ENCODE measurements around the gene MTX1. TPM values are rescaled to one million over a fixed set of nuclear protein-coding genes. Genes with fewer than 3 reads are reported as not detected.
A peak's percentile ranks its signal among the peaks of the same experiment; 100 is the strongest.
"Not testable (repeated sequence)": the region's sequence is repeated elsewhere in the genome, so short reads cannot be mapped to it uniquely, and the experiment has no call there.

The MTX1 gene
- total and polyA plus RNA-seq, 2 experiments from 2014 or later: 61.4 to 69.2 TPM

DNA sequence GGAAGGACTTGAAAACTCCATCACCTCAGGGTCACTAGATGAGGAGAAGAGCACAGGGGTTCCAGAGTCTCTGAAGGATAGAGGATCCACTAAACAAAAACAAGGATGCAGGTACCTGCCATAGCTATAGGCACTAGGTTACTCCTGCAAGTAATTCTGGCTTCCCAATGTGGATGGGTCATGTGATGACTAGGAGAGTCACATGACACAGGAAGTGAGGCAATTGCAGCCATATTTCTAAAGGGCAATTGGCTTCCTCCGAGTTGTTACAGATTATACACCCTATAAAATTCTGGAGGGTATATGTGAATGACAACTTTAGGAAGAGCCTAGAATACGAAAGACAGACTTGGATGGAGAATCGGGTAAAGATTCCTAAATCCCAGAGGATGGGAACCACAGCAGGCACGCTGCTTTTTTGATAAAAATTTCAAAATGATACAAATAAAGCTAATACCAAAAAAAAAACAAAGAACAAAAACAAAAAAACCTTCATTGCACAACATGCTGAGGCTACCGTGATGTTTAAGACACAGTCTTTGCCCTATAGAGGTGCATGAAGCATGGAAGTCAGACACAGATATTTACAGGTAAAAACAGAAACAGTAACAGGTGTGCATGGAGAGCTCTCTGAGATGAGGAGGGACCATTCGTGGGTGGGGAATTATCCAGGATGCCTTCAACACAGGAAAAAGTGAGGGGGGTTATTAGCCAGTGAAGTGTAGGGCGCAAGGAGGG is 10.5 kb downstream of the MTX1 start:
- Histone ChIP-seq H3K27me3 (replicated peaks; ENCODE audit: insufficient read depth) (no peaks in the 10 kb centered on the region), H4K20me1 (ENCODE audit: insufficient read depth) (no peaks in the 10 kb centered on the region), H3K4me3 (peak overlapping the region; percentile 43), H2AFZ (peak overlapping the region; percentile 86), H3K79me2 (ENCODE audit: insufficient read depth) (peaks cover 12% of the 10 kb centered on the region), H3K9me2 (ENCODE audit: insufficient read depth) (no peaks in the 10 kb centered on the region), H3K4me1 (ENCODE audit: insufficient read depth) (peaks cover 2% of the 10 kb centered on the region; the same call in 1 of the 2 replicates), H3K9ac (peak overlapping the region; percentile 66), H3K4me2 (ENCODE audit: unreplicated experiment) (peak overlapping the region; percentile 72), H3F3A (ENCODE audit: insufficient read depth) (peaks cover 11% of the 10 kb centered on the region), H3K9me3 (ENCODE audit: low read depth) (no peaks in the 10 kb centered on the region), H3K36me3 (ENCODE audit: low read depth) (no peaks in the 10 kb centered on the region), H3K27ac (0 out of 2 replicates have a peak overlapping the region, but pooled peaks have one; percentile 9)
- in situ Hi-C loops (cut with MboI): no loop called here
- 18 to 21% methylated on average over 7 of the region's 7 CpGs for WGBS, 2 experiments (ENCODE audit: low coverage in 1 of 2, low lambda C conversion rate in 2 of 2, missing lambda C conversion rate in 2 of 2)
- TF ChIP-seq EZH2phosphoT487 (IDR thresholded peaks at IDR 0.05; ENCODE audit: insufficient read depth, low read depth) (no peak), EZH2 (IDR thresholded peaks at IDR 0.05; ENCODE audit: insufficient read depth, poor library complexity, severe bottlenecking) (no peak)
- DNase-seq: peak; percentile 79

DNA sequence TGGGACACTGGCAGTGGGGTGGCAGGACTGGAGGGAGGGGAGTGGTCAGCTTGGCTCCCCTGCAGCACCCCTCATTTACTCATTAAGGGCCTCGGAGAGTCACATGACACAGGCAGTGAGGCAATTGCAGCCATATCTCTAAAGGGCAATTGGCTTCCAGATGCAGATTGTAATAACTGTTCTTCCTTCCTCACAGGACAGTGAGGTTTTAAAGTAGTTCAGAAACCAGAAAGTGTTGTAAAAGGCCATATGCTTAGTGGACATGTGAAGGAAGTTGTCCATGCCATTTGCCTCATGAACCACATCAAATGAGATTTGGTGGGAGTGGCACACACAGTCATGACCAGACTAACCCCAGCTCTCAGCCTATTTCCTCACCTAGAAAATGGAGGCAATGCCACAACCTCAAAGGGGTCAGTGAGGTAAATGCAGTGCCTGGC is 11.1 kb downstream of the MTX1 start:
- no peaks in the 10 kb centered on the region for H3K9me3 ChIP-seq (ENCODE audit: low read depth)
- in situ Hi-C loops (cut with MboI): no loop called here
- no peaks in the 10 kb centered on the region for H4K20me1 ChIP-seq (ENCODE audit: insufficient read depth)
- H3K27me3 ChIP-seq (replicated peaks; ENCODE audit: insufficient read depth): no peaks in the 10 kb centered on the region
- H3K4me3 ChIP-seq: no peak overlapping the region
- peak overlapping the region; percentile 86 for H2AFZ ChIP-seq
- no peaks in the 10 kb centered on the region for H3K36me3 ChIP-seq (ENCODE audit: low read depth)
- peaks cover 15% of the 10 kb centered on the region for H3K79me2 ChIP-seq (ENCODE audit: insufficient read depth)
- H3K9ac ChIP-seq: no peak overlapping the region; the same call in 1 of the 2 replicates
- no peak overlapping the region for H3K4me2 ChIP-seq (ENCODE audit: unreplicated experiment)
- H3K4me1 ChIP-seq (ENCODE audit: insufficient read depth): peaks cover 7% of the 10 kb centered on the region
- TF ChIP-seq EZH2 (IDR thresholded peaks at IDR 0.05; ENCODE audit: insufficient read depth, poor library complexity, severe bottlenecking) (no peak), EZH2phosphoT487 (IDR thresholded peaks at IDR 0.05; ENCODE audit: insufficient read depth, low read depth) (no peak)
- 0% methylated on average over 1 of the region's 1 CpG for WGBS, 2 experiments (ENCODE audit: low coverage in 1 of 2, low lambda C conversion rate in 2 of 2, missing lambda C conversion rate in 2 of 2)
- no peak for DNase-seq
- H3K27ac ChIP-seq: 0 out of 2 replicates have a peak overlapping the region, but pooled peaks have one; percentile 9
- no peaks in the 10 kb centered on the region for H3K9me2 ChIP-seq (ENCODE audit: insufficient read depth)
- H3F3A ChIP-seq (ENCODE audit: insufficient read depth): peaks cover 17% of the 10 kb centered on the region

DNA sequence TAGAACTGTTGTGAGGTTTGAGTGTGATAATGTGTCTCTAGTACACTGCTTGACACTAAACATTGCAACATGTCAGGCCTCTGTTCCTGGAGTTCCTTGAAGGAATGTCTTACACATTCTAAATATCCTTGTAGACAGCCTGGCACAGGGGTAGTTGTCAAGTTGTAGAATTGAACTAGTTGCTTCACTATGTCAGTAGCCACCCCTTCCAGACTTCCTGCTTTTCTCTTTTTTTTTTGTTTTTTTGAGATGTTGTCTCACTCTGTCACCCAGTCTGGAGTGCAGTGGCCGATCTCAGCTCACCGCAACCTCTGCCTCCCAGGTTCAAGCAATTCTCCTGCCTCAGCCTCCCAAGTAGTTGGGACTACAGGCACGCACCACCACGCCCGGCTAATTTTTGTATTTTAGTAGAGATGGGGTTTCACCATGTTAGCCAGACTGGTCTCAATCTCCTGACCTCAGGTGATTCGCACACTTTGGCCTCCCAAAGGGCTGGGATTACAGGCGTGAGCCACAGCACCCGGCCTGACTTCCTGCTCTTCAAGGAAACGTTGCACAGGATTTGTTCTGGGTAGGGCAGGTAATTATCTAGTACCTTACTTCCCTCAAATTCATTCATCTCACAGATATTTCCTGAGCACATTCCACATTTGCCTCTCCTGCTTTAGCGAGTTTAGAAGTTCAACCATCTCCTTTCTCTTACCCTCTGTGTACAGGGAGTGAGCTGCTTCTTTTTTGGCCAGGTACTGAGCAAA is 11.9 kb downstream of the MTX1 start:
- Histone ChIP-seq H3K79me2 (ENCODE audit: insufficient read depth) (peaks cover 15% of the 10 kb centered on the region), H2AFZ (peak overlapping the region; percentile 86), H3K27ac (peak overlapping the region; percentile 1; the same call in 1 of the 2 replicates), H3K4me1 (ENCODE audit: insufficient read depth) (peaks cover 14% of the 10 kb centered on the region), H3F3A (ENCODE audit: insufficient read depth) (peaks cover 22% of the 10 kb centered on the region)
- H3K9ac ChIP-seq; DNase-seq; H3K36me3 ChIP-seq (ENCODE audit: low read depth); H3K27me3 ChIP-seq (replicated peaks; ENCODE audit: insufficient read depth); H3K9me3 ChIP-seq (ENCODE audit: low read depth); H3K4me3 ChIP-seq; H4K20me1 ChIP-seq (ENCODE audit: insufficient read depth); in situ Hi-C loops (cut with MboI); H3K9me2 ChIP-seq (ENCODE audit: insufficient read depth); H3K4me2 ChIP-seq (ENCODE audit: unreplicated experiment): not testable (repeated sequence)
- WGBS, 2 experiments (ENCODE audit: low coverage in 1 of 2, low lambda C conversion rate in 2 of 2, missing lambda C conversion rate in 2 of 2): 90 to 93% methylated on average over 10 of the region's 10 CpGs

DNA sequence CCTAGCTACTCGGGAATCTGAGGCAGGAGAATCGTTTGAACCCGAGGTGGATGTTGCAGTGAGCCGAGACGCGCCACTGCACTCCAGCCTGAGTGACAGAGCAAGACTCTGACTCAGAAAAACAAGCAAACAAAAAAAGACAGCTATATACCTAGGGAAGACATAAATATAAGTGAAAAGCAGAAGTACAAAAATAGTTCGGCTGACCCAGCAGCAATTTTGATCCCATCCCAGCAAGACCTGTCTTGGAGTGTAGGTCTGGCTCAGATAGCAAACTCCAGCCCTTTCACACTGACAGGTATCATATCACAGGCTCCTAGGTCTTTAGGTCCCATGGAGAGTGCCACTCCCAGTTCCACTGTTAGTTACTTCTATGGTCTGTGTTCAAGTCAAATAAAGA is 14.6 kb downstream of the MTX1 start:
- peaks cover 29% of the 10 kb centered on the region for H3K4me1 ChIP-seq (ENCODE audit: insufficient read depth)
- H2AFZ ChIP-seq: no peak overlapping the region
- no peak overlapping the region for H3K4me2 ChIP-seq (ENCODE audit: unreplicated experiment)
- H3K4me3 ChIP-seq: no peak overlapping the region
- H3K27me3 ChIP-seq (replicated peaks; ENCODE audit: insufficient read depth): no peaks in the 10 kb centered on the region
- no peaks in the 10 kb centered on the region for H3K9me3 ChIP-seq (ENCODE audit: low read depth)
- no peaks in the 10 kb centered on the region for H4K20me1 ChIP-seq (ENCODE audit: insufficient read depth)
- H3K79me2 ChIP-seq (ENCODE audit: insufficient read depth): peaks cover 29% of the 10 kb centered on the region
- no peak for DNase-seq
- H3K36me3 ChIP-seq (ENCODE audit: low read depth): no peaks in the 10 kb centered on the region
- 91 to 93% methylated on average over 7 of the region's 7 CpGs for WGBS, 2 experiments (ENCODE audit: low coverage in 1 of 2, low lambda C conversion rate in 2 of 2, missing lambda C conversion rate in 2 of 2)
- TF ChIP-seq EZH2phosphoT487 (IDR thresholded peaks at IDR 0.05; ENCODE audit: insufficient read depth, low read depth) (no peak), EZH2 (IDR thresholded peaks at IDR 0.05; ENCODE audit: insufficient read depth, poor library complexity, severe bottlenecking) (no peak)
- H3K27ac ChIP-seq: no peak overlapping the region
- H3K9me2 ChIP-seq (ENCODE audit: insufficient read depth): no peaks in the 10 kb centered on the region
- in situ Hi-C loops (cut with MboI): no loop called here
- H3F3A ChIP-seq (ENCODE audit: insufficient read depth): peaks cover 39% of the 10 kb centered on the region
- no peak overlapping the region for H3K9ac ChIP-seq

DNA sequence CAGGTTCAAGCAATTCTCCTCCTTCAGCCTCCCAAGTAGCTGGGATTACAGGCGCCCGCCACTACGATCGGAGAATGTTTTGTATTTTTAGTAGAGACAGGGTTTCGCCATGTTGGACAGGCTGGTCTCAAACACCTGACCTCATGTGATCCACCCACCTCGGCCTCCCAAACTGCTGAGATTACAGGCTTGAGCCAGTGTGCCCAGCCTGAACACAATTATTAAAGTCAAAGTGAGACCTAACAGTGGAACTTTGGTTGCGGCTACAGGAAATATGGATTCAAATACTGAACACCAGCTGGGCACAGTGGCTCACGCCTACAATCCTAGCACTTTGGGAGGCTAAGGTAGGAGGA is 16.9 kb downstream of the MTX1 start:
- Histone ChIP-seq H3K4me1 (ENCODE audit: insufficient read depth) (peaks cover 30% of the 10 kb centered on the region), H3K9ac (peak overlapping the region; percentile 89; the same call in 1 of the 2 replicates), H3F3A (ENCODE audit: insufficient read depth) (peaks cover 31% of the 10 kb centered on the region), H3K79me2 (ENCODE audit: insufficient read depth) (peaks cover 29% of the 10 kb centered on the region), H3K4me2 (ENCODE audit: unreplicated experiment) (peak overlapping the region; percentile 93), H3K27ac (peak overlapping the region; percentile 84), H3K4me3 (peak overlapping the region; percentile 91; the same call in 1 of the 2 replicates)
- H3K9me3 ChIP-seq (ENCODE audit: low read depth); H3K9me2 ChIP-seq (ENCODE audit: insufficient read depth); H3K27me3 ChIP-seq (replicated peaks; ENCODE audit: insufficient read depth); DNase-seq; in situ Hi-C loops (cut with MboI); H4K20me1 ChIP-seq (ENCODE audit: insufficient read depth); H3K36me3 ChIP-seq (ENCODE audit: low read depth); H2AFZ ChIP-seq: not testable (repeated sequence)
- 93 to 98% methylated on average over 8 of the region's 8 CpGs for WGBS, 2 experiments (ENCODE audit: low coverage in 1 of 2, low lambda C conversion rate in 2 of 2, missing lambda C conversion rate in 2 of 2)

All from GM23248 (cell line).